K562 (cell line): ENCODE measurements around the gene UBE2E1. TPM values are rescaled to one million over a fixed set of nuclear protein-coding genes. Genes with fewer than 3 reads are reported as not detected.
A peak's percentile ranks its signal among the peaks of the same experiment; 100 is the strongest.

Source experiments
- ARHGAP35 ChIP-seq: fragments of 450-650 bp; IDR thresholded peaks from 2 replicates; pipeline ENCODE4 v1.6.1; 2018; ENCODE audit not compliant: partially characterized antibody
- FOXK1 ChIP-seq: sonication (generic); formaldehyde crosslinking; IDR thresholded peaks from 2 replicates; pipeline ENCODE4 v1.8.0; 2022; ENCODE audit warnings: missing genetic modification reagents, mild to moderate bottlenecking, borderline replicate concordance
- JUNB ChIP-seq: fragments of 450-650 bp; formaldehyde crosslinking; conservative IDR thresholded peaks from 2 replicates; pipeline ENCODE4 v1.4.0; 2020; ENCODE audit warnings: mild to moderate bottlenecking
- KAT2B ChIP-seq: IDR thresholded peaks from one replicate; pipeline ENCODE4 v1.6.1; 2012; ENCODE audit warnings: low read depth, mild to moderate bottlenecking, control low read depth, inconsistent platforms, low read length, moderate library complexity
- MAFF ChIP-seq: IDR thresholded peaks from 2 replicates; pipeline ENCODE4 v1.6.1; 2012; ENCODE audit warnings: low read length, improper control_type of control experiment
- MCM3 ChIP-seq: fragments of 450-650 bp; IDR thresholded peaks from 2 replicates; pipeline ENCODE4 v1.6.1; 2016
- MCM5 ChIP-seq: fragments of 450-650 bp; IDR thresholded peaks from 2 replicates; pipeline ENCODE4 v1.6.1; 2016; ENCODE audit warnings: low read depth
- MYC ChIP-seq, 2 experiments: fragments of 250-450 bp in 1 of 2; sonication (Bioruptor Pico) in 1 of 2; IDR thresholded peaks; 2 replicates each; pipeline versions ENCODE4 v1.5.1 to v1.6.1; 2012 to 2021; ENCODE audit warnings: low read depth in 2 of 2, borderline replicate concordance in 1 of 2, improper control_type of control experiment in 1 of 2, low read length in 1 of 2, mild to moderate bottlenecking in 1 of 2, moderate library complexity in 1 of 2
- NCOA1 ChIP-seq: fragments of 450-650 bp; IDR thresholded peaks from 2 replicates; pipeline ENCODE4 v1.6.1; 2016; ENCODE audit warnings: low read depth
- NFYB ChIP-seq: IDR thresholded peaks from 2 replicates; pipeline ENCODE4 v1.6.1; 2011; ENCODE audit warnings: mild to moderate bottlenecking, moderate library complexity; ENCODE audit not compliant: insufficient read length; ENCODE audit errors: extremely low read depth
- NR1H2 ChIP-seq: sonication (generic); formaldehyde crosslinking; IDR thresholded peaks from 2 replicates; pipeline ENCODE4 v1.4.0; 2020; ENCODE audit warnings: mild to moderate bottlenecking, missing genetic modification reagents
- NR2F6 ChIP-seq: fragments of 450-650 bp; formaldehyde crosslinking; IDR thresholded peaks from 2 replicates; pipeline ENCODE4 v1.4.0; 2020; ENCODE audit warnings: mild to moderate bottlenecking
- RFX5 ChIP-seq: IDR thresholded peaks from 2 replicates; pipeline ENCODE4 v1.6.1; 2011; ENCODE audit warnings: low read depth, mild to moderate bottlenecking, improper control_type of control experiment, low read length
- SMAD1 ChIP-seq: fragments of 150-350 bp; IDR thresholded peaks from 2 replicates; pipeline ENCODE4 v1.6.1; 2014; ENCODE audit warnings: low read length, low read depth; ENCODE audit not compliant: partially characterized antibody
- THRAP3 ChIP-seq: fragments of 450-650 bp; IDR thresholded peaks from 2 replicates; pipeline ENCODE4 v1.6.1; 2016; ENCODE audit warnings: mild to moderate bottlenecking, inconsistent platforms, borderline replicate concordance
- ZBTB17 ChIP-seq: fragments of 450-650 bp; formaldehyde crosslinking; IDR thresholded peaks from 2 replicates; pipeline ENCODE4 v1.4.0; 2020; ENCODE audit warnings: mild to moderate bottlenecking
- ZNF197 ChIP-seq: fragments of 200-800 bp; sonication (Bioruptor generic); IDR thresholded peaks from 2 replicates; pipeline ENCODE4 v1.6.1; 2016; ENCODE audit warnings: low read depth, missing genetic modification characterization, missing compliant biosample characterization
- ZNF408 ChIP-seq: fragments of 250-450 bp; sonication (Bioruptor Pico); IDR thresholded peaks from 2 replicates; pipeline ENCODE4 v1.4.0; 2020; ENCODE audit warnings: low read depth, mild to moderate bottlenecking, moderate library complexity
- ZNF79 ChIP-seq: fragments of 250-450 bp; sonication (Bioruptor Pico); IDR thresholded peaks from 2 replicates; pipeline ENCODE4 v1.4.0; 2020; ENCODE audit warnings: low read depth, mild to moderate bottlenecking, moderate library complexity
- polyA plus RNA-seq, 8 experiments: library from polyadenylated mRNA; depleted of rRNA in 4 of 8; stranded (reverse) in 5 of 8; unstranded in 3 of 8; fragments of >200 nt; fragmentation: Nextera tagmentation in 2 of 8; fragmentation: Illumina TruSeq in 1 of 8; extraction: Ambion mirVana in 2 of 8; extraction: Trizol in 1 of 8; gene quantifications; 2 replicates each; pipeline versions ENCODE4 v1.2.1 to v1.2.3, GENCODE V29; 2011 to 2014; ENCODE audit warnings: inconsistent platforms in 1 of 8, missing spikeins in 1 of 8
- total RNA-seq, 7 experiments: library from RNA; depleted of rRNA in 6 of 7; stranded (reverse); fragments of >200 nt in 6 of 7; fragmentation: Illumina TruSeq in 2 of 7; extraction: Trizol in 2 of 7; gene quantifications; 2 replicates each; pipeline versions ENCODE4 v1.2.1 to v1.2.3, GENCODE V29; 2011 to 2021; ENCODE audit warnings: low replicate concordance in 1 of 7
- TF ChIP-seq, protein P1 (sequence below): sonication (generic); formaldehyde crosslinking; IDR thresholded peaks from 2 replicates; pipeline ENCODE4 v1.8.1; 2022; ENCODE audit warnings: missing genetic modification reagents
- TF ChIP-seq, protein P2 (sequence below), 2 experiments: IDR thresholded peaks in 1 of 2; conservative IDR thresholded peaks in 1 of 2; 2 replicates each; pipeline ENCODE4 v1.6.1; 2016; ENCODE audit warnings: low read depth in 2 of 2, mild to moderate bottlenecking in 1 of 2, missing compliant biosample characterization in 1 of 2, missing genetic modification characterization in 1 of 2, moderate library complexity in 1 of 2
- TF ChIP-seq, protein P3 (sequence below): fragments of 200-800 bp; sonication (Bioruptor generic); IDR thresholded peaks from 2 replicates; pipeline ENCODE4 v1.6.1; 2017; ENCODE audit warnings: missing genetic modification characterization, missing compliant biosample characterization
- TF ChIP-seq, protein P4 (sequence below): fragments of 450-650 bp; IDR thresholded peaks from 2 replicates; pipeline ENCODE4 v1.6.1; 2016

Gene UBE2E1
- total and polyA plus RNA-seq, 9 of the 15 experiments (the other 6 are each of a cell fraction or from before 2014, with no cell fraction given) = 54.4 to 294 (median 165) TPM

DNA sequence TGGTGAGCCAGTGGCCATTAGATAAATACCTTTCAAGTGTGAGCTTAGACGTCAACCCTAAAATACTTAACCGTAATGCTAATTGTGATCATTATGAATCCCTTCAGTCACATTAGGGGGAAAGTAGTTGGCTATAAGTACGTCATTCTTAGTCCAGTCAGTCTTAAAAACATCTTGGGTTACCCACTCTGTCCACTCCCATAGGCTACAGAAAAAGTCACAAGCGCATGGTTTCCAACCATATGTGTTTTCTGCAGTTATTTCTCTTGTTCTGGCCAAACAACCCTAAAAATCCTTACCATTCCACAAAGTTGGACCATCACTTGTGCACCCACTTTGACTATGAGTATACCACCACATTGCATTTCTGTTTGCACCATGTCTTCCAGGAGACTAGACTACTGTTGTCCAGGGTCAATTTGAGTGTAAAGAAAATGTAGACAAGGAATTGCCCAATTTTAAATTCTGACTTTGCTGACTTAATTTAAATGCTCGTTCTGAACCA, 114.4 kb downstream of the UBE2E1 start (continued):
- TF ChIP-seq ZNF197 (CRISPR knock-in tag) (no peak), ZBTB17 (CRISPR knock-in tag) (no peak), MAFF (no peak), KAT2B (no peak), THRAP3 (no peak), NR1H2 (no peak), ARHGAP35 (no peak), MCM5 (no peak), NCOA1 (no peak), RFX5 (peak; percentile 14; the same call in 1 of the 2 replicates), ZNF79 (CRISPR knock-in tag) (no peak), ZNF408 (CRISPR knock-in tag) (no peak), MYC (IDR thresholded peaks at IDR 0.05; ENCODE audit: low read depth, low read length) (no peak), MYC (CRISPR knock-in tag; IDR thresholded peaks at IDR 0.05; ENCODE audit: borderline replicate concordance, low read depth) (0 out of 2 replicates have a peak, but pooled peaks have one; percentile 33), MCM3 (no peak), FOXK1 (CRISPR knock-in tag) (no peak), NFYB (no peak), JUNB (no peak), NR2F6 (CRISPR knock-in tag) (no peak), SMAD1 (peak; percentile 5)
- TF ChIP-seq, protein P1, sequence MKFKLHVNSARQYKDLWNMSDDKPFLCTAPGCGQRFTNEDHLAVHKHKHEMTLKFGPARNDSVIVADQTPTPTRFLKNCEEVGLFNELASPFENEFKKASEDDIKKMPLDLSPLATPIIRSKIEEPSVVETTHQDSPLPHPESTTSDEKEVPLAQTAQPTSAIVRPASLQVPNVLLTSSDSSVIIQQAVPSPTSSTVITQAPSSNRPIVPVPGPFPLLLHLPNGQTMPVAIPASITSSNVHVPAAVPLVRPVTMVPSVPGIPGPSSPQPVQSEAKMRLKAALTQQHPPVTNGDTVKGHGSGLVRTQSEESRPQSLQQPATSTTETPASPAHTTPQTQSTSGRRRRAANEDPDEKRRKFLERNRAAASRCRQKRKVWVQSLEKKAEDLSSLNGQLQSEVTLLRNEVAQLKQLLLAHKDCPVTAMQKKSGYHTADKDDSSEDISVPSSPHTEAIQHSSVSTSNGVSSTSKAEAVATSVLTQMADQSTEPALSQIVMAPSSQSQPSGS (CRISPR knock-in tag) = no peak
- TF ChIP-seq, protein P2, sequence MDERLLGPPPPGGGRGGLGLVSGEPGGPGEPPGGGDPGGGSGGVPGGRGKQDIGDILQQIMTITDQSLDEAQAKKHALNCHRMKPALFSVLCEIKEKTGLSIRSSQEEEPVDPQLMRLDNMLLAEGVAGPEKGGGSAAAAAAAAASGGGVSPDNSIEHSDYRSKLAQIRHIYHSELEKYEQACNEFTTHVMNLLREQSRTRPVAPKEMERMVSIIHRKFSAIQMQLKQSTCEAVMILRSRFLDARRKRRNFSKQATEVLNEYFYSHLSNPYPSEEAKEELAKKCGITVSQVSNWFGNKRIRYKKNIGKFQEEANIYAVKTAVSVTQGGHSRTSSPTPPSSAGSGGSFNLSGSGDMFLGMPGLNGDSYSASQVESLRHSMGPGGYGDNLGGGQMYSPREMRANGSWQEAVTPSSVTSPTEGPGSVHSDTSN (CRISPR knock-in tag; IDR thresholded peaks at IDR 0.05; ENCODE audit: low read depth) = no peak
- TF ChIP-seq, protein P2 (tag; conservative IDR thresholded peaks at IDR 0.05; ENCODE audit: low read depth) = no peak
- TF ChIP-seq, protein P3, sequence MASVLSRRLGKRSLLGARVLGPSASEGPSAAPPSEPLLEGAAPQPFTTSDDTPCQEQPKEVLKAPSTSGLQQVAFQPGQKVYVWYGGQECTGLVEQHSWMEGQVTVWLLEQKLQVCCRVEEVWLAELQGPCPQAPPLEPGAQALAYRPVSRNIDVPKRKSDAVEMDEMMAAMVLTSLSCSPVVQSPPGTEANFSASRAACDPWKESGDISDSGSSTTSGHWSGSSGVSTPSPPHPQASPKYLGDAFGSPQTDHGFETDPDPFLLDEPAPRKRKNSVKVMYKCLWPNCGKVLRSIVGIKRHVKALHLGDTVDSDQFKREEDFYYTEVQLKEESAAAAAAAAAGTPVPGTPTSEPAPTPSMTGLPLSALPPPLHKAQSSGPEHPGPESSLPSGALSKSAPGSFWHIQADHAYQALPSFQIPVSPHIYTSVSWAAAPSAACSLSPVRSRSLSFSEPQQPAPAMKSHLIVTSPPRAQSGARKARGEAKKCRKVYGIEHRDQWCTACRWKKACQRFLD (CRISPR knock-in tag) = no peak
- TF ChIP-seq, protein P4, sequence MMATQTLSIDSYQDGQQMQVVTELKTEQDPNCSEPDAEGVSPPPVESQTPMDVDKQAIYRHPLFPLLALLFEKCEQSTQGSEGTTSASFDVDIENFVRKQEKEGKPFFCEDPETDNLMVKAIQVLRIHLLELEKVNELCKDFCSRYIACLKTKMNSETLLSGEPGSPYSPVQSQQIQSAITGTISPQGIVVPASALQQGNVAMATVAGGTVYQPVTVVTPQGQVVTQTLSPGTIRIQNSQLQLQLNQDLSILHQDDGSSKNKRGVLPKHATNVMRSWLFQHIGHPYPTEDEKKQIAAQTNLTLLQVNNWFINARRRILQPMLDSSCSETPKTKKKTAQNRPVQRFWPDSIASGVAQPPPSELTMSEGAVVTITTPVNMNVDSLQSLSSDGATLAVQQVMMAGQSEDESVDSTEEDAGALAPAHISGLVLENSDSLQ = no peak
